A172 (cell line): ENCODE results near the gene SLC24A4. TPM values are rescaled to one million over a fixed set of nuclear protein-coding genes. Genes with fewer than 3 reads are reported as not detected.

ENCODE experiments used
- DNase-seq: peaks from one replicate; pipeline ENCODE4 v3.0.0-alpha.2; 2015; ENCODE audit warnings: low spot score
- total RNA-seq: library from RNA; depleted of rRNA; stranded (reverse); fragments of >200 nt; shearing (Covaris generic); gene quantifications from 2 replicates; pipeline ENCODE4 v1.2.3, GENCODE V29; 2014; rRNA removed

Gene SLC24A4
- not detected in 2 replicates for total RNA-seq

GRCh38 chr14:92323011-92323915 is at the start of gene SLC24A4:
Gene SLC24A4 (plus strand): TSS chr14:92323165. CDS start chr14:92323831, 666 bp downstream.
- no peak for DNase-seq

DNA sequence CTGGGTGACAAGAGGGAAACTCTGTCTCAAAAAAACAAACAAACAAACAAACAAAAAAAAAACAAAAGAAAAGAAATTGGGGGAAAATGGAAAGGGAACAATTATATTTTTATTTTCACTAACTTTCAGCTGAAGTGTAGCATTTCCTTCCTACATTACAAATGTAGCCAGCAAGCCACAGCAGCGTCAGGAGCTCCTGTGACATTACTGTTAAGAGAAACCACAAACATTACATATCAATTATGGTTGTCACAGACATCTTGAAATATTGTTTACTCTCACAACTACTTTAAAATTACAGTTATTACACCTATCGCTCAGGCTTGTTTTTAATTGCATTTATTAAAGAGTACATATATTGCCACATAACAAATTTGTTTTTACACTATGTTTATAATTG is 49.8 kb upstream of the SLC24A4 start:
- no peak for DNase-seq

DNA sequence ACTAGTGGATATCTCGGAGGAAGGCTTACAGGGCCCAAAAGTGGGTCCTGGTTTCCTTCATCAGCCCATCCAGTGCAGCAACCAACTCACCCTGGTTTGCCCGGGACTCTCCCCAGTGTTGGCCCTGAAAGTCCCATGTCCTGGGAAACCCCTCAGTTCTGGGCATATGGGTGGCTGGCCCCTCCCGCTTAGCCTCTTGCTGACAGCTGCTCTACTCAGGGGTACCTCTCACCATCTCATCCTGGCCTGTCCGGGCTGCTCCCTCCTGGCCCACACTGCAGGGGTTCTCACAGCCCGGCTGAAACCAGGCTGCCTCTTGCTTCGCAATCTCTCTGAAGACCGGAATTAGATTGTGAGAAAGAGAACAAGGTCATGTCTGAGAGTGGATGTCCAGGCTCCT is 48.9 kb upstream of the SLC24A4 start:
- no peak for DNase-seq

DNA sequence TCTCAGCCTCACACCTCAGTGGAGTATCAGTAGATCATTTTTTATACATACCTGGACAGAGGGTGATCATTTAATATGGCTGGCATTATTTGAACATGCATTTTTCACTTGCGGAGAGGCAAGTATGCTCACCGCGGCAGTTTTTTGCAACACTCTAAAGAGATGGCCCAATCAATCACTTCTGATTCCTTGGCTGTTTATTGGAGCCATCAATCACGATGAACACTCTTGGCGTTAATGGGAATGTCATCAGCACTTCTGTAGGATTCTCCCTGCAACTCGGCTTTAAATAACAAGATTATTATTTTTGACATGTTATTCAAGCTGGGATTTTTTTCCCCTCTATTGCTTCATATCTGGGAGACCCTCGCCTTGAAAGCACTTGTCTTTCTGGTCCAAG is 46.9 kb upstream of the SLC24A4 start:
- DNase-seq = no peak

DNA sequence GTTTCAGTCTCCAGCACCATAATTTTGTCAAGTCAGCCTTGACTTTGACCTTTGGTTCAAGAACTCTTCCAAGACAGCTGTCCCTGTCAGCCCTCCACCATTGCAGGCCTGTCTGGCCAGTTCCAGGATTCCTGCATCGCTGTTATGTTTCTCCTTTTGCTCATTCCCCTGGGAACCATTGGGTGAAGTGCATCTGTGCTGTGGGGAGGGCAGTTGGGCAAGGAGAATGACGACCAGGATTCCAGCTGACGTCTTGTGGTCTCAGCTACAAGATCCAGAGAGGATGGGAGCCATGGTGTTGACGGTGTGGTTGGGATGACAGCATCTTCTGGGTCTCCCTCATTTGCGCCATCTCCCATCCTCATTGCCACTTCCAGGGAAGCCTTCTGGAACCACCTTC is 45.9 kb upstream of the SLC24A4 start:
- DNase-seq = no peak

DNA sequence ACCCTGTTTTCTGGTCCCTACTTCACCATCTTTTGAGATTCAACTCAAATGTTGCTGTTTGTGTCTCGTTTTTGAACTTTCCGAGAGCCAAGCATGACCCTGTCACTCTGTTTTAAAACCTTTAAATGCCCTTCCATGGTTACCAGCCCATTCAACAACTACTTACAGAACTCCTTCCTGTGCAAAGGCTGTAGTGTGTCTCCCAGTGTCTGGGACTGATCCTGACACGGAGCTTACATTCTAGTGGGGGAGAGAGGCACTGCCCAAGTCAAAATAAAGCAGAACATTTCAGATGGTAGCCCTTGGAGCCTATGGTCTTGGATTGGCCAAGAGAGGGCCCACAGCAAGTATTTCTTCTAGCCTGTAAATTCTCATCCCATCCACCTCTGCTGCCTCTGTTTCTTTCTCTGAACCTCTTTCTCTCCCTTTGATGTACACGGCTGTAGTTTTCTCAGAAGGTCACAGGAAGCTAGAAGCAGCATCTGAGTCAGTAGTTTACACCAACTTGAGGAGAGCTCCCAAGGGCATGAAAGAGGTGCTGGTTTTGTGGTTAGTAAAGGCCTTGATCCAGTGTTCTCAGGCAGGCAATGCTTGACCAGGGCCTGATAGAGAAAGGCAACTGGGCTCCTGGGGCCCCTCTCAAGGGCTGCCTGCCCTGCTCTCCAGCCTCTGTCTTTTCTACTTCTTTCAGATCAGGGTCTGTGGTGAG is 42.3 kb upstream of the SLC24A4 start:
- DNase-seq = no peak

DNA sequence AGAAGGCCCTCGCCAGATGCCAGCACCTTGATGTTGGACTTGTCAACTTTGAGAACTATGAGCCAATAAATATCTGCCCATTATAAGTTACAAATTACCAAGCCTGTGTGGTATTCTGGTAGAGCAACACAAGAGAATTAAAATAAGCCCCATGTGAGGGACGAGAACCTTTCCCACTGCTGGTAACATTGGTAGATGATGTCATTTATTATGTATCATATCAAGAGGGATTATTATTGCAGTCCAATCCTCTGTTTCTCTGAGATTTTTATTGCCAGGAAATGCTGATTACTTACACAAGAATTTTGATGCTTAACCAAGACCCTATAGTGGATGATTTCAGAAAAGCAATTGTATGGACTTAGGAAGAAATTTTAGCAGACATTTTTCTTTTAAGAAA is 40.3 kb upstream of the SLC24A4 start:
- DNase-seq = no peak

- DNase-seq = no peak
These were observed 37.7 kb upstream of the SLC24A4 start for GRCh38 chr14:92285311-92285710.

GRCh38 chr14:92287987-92288386 is 35.0 kb upstream of the SLC24A4 start:
- no peak for DNase-seq

DNA sequence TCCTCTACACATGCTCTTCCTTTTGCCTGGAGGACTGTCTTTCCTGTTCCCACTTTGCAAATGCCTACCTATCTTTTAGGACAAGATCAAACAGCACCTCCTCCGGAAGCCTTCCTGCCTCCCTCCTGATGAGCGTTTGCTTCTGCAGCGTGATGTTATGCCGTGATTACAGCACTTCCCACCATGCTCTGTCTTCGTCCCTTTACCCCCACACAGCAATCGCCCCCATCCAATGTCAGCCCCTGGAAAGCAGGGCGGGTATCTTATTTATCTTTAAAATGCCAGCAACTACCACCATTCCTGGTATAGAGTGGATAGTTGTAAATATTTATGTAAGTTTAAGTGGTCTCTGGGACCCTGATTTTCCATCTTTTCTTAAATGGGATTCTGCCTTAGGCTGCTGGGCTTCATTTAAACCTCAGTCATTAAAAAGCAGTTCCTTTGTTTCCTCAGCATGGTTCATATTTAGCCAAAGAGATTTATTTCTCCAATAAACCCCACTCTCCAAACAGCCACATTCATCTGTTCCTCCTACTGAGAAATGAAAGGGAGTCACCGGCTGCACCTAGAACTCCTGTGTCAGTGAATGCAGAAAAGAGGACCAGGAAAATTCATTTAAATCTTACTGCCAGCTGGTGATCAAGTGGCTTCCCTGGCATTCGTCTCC is 33.8 kb upstream of the SLC24A4 start:
- no peak for DNase-seq

GRCh38 chr14:92292673-92293072 is 30.3 kb upstream of the SLC24A4 start:
- no peak for DNase-seq

GRCh38 chr14:92294506-92294905 is 28.5 kb upstream of the SLC24A4 start:
- DNase-seq = no peak

DNA sequence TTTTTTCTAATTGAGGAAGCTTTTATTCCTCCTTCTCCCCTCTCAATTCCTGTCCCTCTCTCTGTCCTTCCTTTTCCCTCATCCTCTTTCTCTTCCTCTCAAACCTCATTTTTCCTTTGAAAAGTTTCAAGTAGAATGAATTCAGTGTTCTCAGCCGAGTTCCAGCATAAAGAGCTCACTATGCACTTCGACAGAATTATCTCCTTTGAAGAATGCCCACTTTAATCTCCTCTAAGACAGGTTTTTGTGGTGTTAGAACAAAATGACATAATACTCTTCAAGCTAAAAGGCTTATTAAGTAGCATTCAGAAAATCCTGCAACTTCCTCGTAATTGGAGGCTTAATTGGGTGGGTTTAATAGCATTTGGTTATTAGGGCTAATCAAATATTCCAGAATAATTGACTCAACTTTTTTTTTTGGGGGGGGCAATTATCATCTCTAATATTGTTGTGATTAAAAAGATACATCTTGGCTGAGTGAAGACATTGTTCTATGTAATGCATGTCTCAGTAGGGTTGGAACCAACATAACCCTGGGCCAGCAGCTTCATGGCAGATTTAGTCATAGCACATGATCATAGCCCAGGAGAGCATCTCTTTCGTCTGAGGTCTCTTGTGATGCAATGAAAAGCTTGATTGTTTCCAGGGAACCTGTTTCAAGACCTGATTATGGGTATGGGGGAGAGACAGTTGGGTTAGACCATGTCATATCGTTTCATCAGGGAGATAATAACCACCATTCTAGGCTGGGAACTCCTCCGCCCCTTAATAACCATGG is 25.0 kb upstream of the SLC24A4 start:
- no peak for DNase-seq

GRCh38 chr14:92302481-92302880 is 20.5 kb upstream of the SLC24A4 start:
- no peak for DNase-seq

DNA sequence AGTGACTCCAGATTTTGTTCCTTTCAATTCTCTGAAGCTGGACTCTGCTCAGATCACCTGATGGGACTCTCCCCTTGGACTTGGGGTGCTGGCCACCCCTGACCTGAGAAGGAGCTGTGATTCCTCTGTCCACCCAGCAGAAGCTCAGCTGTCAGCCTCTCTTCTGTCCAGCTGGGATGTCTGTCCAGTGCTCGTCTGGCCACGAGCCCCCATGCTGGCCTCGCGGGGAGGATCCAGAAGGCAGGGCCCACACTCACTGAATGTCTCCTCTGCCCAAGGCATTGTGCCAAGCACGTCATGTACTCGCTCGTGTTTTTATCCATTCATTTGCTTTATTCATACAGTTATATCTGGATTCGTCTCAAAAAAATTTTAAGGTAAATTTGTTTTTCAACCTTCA is 14.2 kb upstream of the SLC24A4 start:
- no peak for DNase-seq

- no peak for DNase-seq
These were observed 12.9 kb upstream of the SLC24A4 start for GRCh38 chr14:92309968-92310530.

GRCh38 chr14:92310776-92311375 is 12.1 kb upstream of the SLC24A4 start:
- no peak for DNase-seq

- no peak for DNase-seq
These were observed 8.8 kb upstream of the SLC24A4 start for GRCh38 chr14:92314182-92314581.

GRCh38 chr14:92315050-92315805 is 7.7 kb upstream of the SLC24A4 start:
- no peak for DNase-seq

DNA sequence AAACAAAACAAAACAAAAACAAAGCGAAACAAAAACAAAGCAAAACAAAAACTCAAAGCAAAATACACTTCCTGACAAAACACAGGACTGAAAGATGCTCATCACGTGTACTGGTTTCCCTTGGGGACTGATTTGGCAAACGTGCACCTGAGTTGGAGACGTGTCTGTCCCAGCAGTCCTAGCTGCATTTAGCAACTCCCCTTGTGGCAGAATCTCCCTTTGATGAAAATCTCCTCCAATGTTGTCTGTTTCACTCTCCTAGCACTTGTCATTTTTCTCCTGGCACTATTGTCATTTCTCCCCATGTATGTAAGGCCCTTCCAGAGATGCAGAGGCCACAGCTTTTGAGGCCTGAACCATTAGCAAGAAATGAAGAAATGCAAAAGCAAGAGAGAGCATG is 6.8 kb upstream of the SLC24A4 start:
- no peak for DNase-seq
